ENCODE results near the gene GGPS1.

GRCh38 chr1:235342471-235342870 lies 14.1 kb downstream of the GGPS1 start:
- TF ChIP-seq CTCF (IDR thresholded peaks at IDR 0.05), result no peak
- TF ChIP-seq EZH2 (IDR thresholded peaks at IDR 0.05; ENCODE audit: borderline replicate concordance, insufficient read depth, low read depth, low read length, poor library complexity, severe bottlenecking), result no peak

Data from B cell (primary cell).